Measurements from ENCODE around the gene DNAL1. TPM values are rescaled to one million over a fixed set of nuclear protein-coding genes. Genes with fewer than 3 reads are reported as not detected.

The DNAL1 gene
- total RNA-seq, 1 donor from 2014 or later = 16.6 TPM

GRCh38 chr14:73742520-73743238 is 97.9 kb downstream of the DNAL1 start:
- DNase-seq (no peak), ATAC-seq (no peak)
- Histone ChIP-seq H3K4me1 (peaks cover 86% of the 10 kb centered on the region), H3K4me3 (no peak overlapping the region), H3K9me3 (no peaks in the 10 kb centered on the region), H3K36me3 (peaks cover 21% of the 10 kb centered on the region), H3K27ac (peak overlapping the region; percentile 89), H3K27me3 (no peaks in the 10 kb centered on the region)
- TF ChIP-seq CTCF (IDR thresholded peaks at IDR 0.05) = no peak
- intact Hi-C loops (cut with DNase I) = no loop called here

GRCh38 chr14:73743431-73743931 is 98.7 kb downstream of the DNAL1 start:
- no peaks in the 10 kb centered on the region for H3K27me3 ChIP-seq
- H3K4me1 ChIP-seq = peaks cover 94% of the 10 kb centered on the region
- no peak overlapping the region for H3K4me3 ChIP-seq
- peaks cover 15% of the 10 kb centered on the region for H3K36me3 ChIP-seq
- ATAC-seq = peak; percentile 28
- intact Hi-C loops (cut with DNase I) = no loop called here
- H3K9me3 ChIP-seq = no peaks in the 10 kb centered on the region
- no peak for TF ChIP-seq CTCF (IDR thresholded peaks at IDR 0.05)
- DNase-seq = no peak
- peak overlapping the region; percentile 89 for H3K27ac ChIP-seq

- no peak for DNase-seq
- Histone ChIP-seq H3K27ac (peak overlapping the region; percentile 89), H3K36me3 (peaks cover 6% of the 10 kb centered on the region), H3K9me3 (no peaks in the 10 kb centered on the region), H3K27me3 (no peaks in the 10 kb centered on the region), H3K4me3 (no peak overlapping the region), H3K4me1 (peaks cover 98% of the 10 kb centered on the region)
- no peak for TF ChIP-seq CTCF (IDR thresholded peaks at IDR 0.05)
- intact Hi-C loops (cut with DNase I) = no loop called here
- ATAC-seq = no peak
These were observed 99.5 kb downstream of the DNAL1 start for GRCh38 chr14:73744175-73744867.

GRCh38 chr14:73744874-73745529 is 100.2 kb downstream of the DNAL1 start:
- peaks cover 98% of the 10 kb centered on the region for H3K4me1 ChIP-seq
- no peak overlapping the region for H3K4me3 ChIP-seq
- DNase-seq = peak; percentile 77
- H3K36me3 ChIP-seq = no peaks in the 10 kb centered on the region
- TF ChIP-seq CTCF (IDR thresholded peaks at IDR 0.05) = no peak
- intact Hi-C loops (cut with DNase I) = no loop called here
- H3K27me3 ChIP-seq = no peaks in the 10 kb centered on the region
- ATAC-seq = peak; percentile 56
- no peaks in the 10 kb centered on the region for H3K9me3 ChIP-seq
- H3K27ac ChIP-seq = peak overlapping the region; percentile 89

GRCh38 chr14:73745571-73746519 is 101.1 kb downstream of the DNAL1 start:
- Histone ChIP-seq H3K27ac (peak overlapping the region; percentile 89), H3K4me1 (peaks cover 98% of the 10 kb centered on the region), H3K9me3 (no peaks in the 10 kb centered on the region), H3K27me3 (no peaks in the 10 kb centered on the region), H3K4me3 (no peak overlapping the region), H3K36me3 (no peaks in the 10 kb centered on the region)
- ATAC-seq (no peak), DNase-seq (no peak)
- intact Hi-C loops (cut with DNase I) = no loop called here
- no peak for TF ChIP-seq CTCF (IDR thresholded peaks at IDR 0.05)
